ENCODE measurements around the gene SH3GL3. TPM values are rescaled to one million over a fixed set of nuclear protein-coding genes. Genes with fewer than 3 reads are reported as not detected.

SH3GL3 gene
- total RNA-seq, 2 experiments from 2014 or later, result not detected

DNA sequence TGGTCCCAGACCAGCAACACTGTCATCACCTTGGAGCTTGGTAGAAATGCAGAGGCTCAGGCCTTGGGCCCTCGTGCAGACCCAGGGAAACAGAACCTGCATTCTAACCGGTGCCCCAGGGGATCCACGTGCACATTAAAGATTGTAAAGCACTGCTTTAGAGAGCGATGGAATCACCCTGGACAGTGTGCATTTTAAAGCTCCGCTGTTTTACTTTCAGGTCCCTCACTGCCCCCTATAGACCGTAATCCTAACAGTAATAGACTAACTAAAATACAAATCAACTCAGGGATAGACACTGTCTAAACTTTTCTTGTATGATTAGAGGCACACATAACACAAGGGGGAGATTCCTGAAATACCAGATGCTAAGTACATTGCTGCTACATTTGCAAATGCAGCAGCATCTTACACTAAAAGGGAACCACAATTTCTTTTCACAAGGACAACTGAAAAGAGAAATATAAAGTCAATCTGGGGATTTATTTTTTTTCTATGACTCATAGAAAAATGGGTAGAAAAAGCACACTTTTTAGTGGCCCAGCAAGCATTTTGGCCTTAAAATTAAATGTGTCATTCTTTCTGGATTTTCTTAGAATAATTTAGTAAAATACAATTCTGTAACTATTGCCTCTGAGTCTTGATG is 10.5 kb upstream of the SH3GL3 start:
- no peak overlapping the region for H3K27ac Mint-ChIP-seq
- H3K4me1 Mint-ChIP-seq (ENCODE audit: low read depth), result no peaks in the 10 kb centered on the region
- H3K4me3 Mint-ChIP-seq, result no peak overlapping the region
- H3K9me3 Mint-ChIP-seq (ENCODE audit: insufficient read depth), result no peaks in the 10 kb centered on the region
- ATAC-seq (no peak), DNase-seq (no peak)
- ChIA-PET POLR2A (no interaction called here), CTCF (interaction anchor here (0.8 to 3.5 kb wide), 7 partner anchors 11 to 427 kb away, joined by 3 to 21 read pairs (median 5); partner anchors contain the start of gene SH3GL3)
- H3K36me3 Mint-ChIP-seq (ENCODE audit: low read depth), result no peaks in the 10 kb centered on the region
- peaks cover 10% of the 10 kb centered on the region for H3K27me3 Mint-ChIP-seq (ENCODE audit: low read depth)

- H3K27me3 Mint-ChIP-seq (ENCODE audit: low read depth), result peaks cover 26% of the 10 kb centered on the region
- peaks cover 9% of the 10 kb centered on the region for H3K4me1 Mint-ChIP-seq (ENCODE audit: low read depth)
- H3K9me3 Mint-ChIP-seq (ENCODE audit: insufficient read depth), result no peaks in the 10 kb centered on the region
- H3K4me3 Mint-ChIP-seq, result no peak overlapping the region
- ChIA-PET CTCF (no interaction called here), POLR2A (no interaction called here)
- DNase-seq, result no peak
- no peaks in the 10 kb centered on the region for H3K36me3 Mint-ChIP-seq (ENCODE audit: low read depth)
- ATAC-seq, result no peak
- no peak overlapping the region for H3K27ac Mint-ChIP-seq
Measured at GRCh38 chr15:83443076-83443847, 3.9 kb upstream of the SH3GL3 start.

- Mint-ChIP-seq H3K36me3 (ENCODE audit: low read depth) (no peaks in the 10 kb centered on the region), H3K27ac (no peak overlapping the region), H3K27me3 (ENCODE audit: low read depth) (peaks cover 38% of the 10 kb centered on the region), H3K9me3 (ENCODE audit: insufficient read depth) (no peaks in the 10 kb centered on the region), H3K4me3 (no peak overlapping the region), H3K4me1 (ENCODE audit: low read depth) (peaks cover 9% of the 10 kb centered on the region)
- DNase-seq (no peak), ATAC-seq (no peak)
- ChIA-PET POLR2A (no interaction called here), CTCF (no interaction called here)
Measured at GRCh38 chr15:83444936-83445335, 2.2 kb upstream of the SH3GL3 start.

DNA sequence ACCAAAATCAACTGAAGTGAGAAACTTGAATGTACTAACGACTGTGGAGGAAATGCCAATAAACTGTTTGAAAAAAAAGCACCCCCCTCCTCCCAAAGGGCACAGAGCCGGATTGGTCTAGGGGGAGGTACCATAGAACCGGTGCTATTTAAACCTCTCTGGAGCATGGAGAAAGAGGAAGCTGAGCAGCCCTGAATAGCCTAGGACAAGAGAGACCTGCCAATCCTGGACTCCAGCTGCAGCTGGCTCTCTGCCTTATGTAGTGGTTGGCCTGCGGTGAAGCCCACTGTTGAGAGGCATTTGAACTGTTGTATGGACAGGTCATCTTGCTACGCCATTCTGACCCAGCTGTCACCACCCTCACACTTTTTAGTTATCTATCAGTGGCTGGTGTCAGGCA is 1.5 kb upstream of the SH3GL3 start:
- DNase-seq (no peak), ATAC-seq (no peak)
- ChIA-PET CTCF (no interaction called here), POLR2A (no interaction called here)
- Mint-ChIP-seq H3K27me3 (ENCODE audit: low read depth) (peaks cover 43% of the 10 kb centered on the region), H3K36me3 (ENCODE audit: low read depth) (no peaks in the 10 kb centered on the region), H3K4me3 (no peak overlapping the region), H3K4me1 (ENCODE audit: low read depth) (peaks cover 9% of the 10 kb centered on the region), H3K9me3 (ENCODE audit: insufficient read depth) (no peaks in the 10 kb centered on the region), H3K27ac (no peak overlapping the region)

GRCh38 chr15:83446417-83446816 is 724 bp upstream of the SH3GL3 start:
- POLR2A ChIA-PET, result no interaction called here
- H3K36me3 Mint-ChIP-seq (ENCODE audit: low read depth), result no peaks in the 10 kb centered on the region
- CTCF ChIA-PET, result interaction anchor here (1.0 to 2.4 kb wide), 4 partner anchors 8 to 125 kb away, joined by 4 to 13 read pairs (median 5); no protein-coding TSS in a partner anchor
- H3K9me3 Mint-ChIP-seq (ENCODE audit: insufficient read depth), result no peaks in the 10 kb centered on the region
- H3K4me1 Mint-ChIP-seq (ENCODE audit: low read depth), result peaks cover 9% of the 10 kb centered on the region
- ATAC-seq (no peak), DNase-seq (no peak)
- H3K27ac Mint-ChIP-seq, result no peak overlapping the region
- peaks cover 43% of the 10 kb centered on the region for H3K27me3 Mint-ChIP-seq (ENCODE audit: low read depth)
- peak overlapping the region; percentile 64 for H3K4me3 Mint-ChIP-seq

DNA sequence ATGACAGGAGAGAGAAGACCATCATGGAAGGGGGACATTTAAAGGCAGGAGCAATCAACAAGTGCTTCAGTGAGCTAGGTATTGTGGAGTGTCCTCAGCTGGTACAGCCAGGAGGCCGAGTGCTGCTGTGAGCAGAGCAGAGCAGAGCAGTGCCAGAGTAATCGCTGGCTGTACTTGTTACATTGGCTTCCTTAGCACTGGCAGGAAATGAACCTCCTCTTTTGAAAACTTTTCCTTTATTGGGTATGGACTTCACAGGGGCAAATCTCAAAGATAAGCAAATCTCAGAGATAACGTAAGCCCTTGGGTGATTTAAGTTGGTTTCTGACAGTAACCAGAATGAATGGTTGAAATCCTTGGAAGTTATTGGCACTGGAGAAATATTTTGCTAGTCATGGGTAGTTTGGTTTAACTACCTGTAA is 2.1 kb downstream of the SH3GL3 start:
- ChIA-PET CTCF (interaction anchor here (0.7 kb wide), 1 partner anchor 202 kb away, joined by 3 read pairs; no protein-coding TSS in a partner anchor), POLR2A (no interaction called here)
- H3K4me1 Mint-ChIP-seq (ENCODE audit: low read depth), result peaks cover 9% of the 10 kb centered on the region
- no peak overlapping the region for H3K27ac Mint-ChIP-seq
- DNase-seq (no peak), ATAC-seq (no peak)
- peaks cover 43% of the 10 kb centered on the region for H3K27me3 Mint-ChIP-seq (ENCODE audit: low read depth)
- H3K9me3 Mint-ChIP-seq (ENCODE audit: insufficient read depth), result no peaks in the 10 kb centered on the region
- H3K36me3 Mint-ChIP-seq (ENCODE audit: low read depth), result no peaks in the 10 kb centered on the region
- no peak overlapping the region for H3K4me3 Mint-ChIP-seq

GRCh38 chr15:83449937-83450506 is 2.9 kb downstream of the SH3GL3 start:
- POLR2A ChIA-PET, result no interaction called here

GRCh38 chr15:83457149-83457548 is 10.0 kb downstream of the SH3GL3 start:
- Mint-ChIP-seq H3K9me3 (ENCODE audit: insufficient read depth) (no peaks in the 10 kb centered on the region), H3K27ac (no peak overlapping the region), H3K36me3 (ENCODE audit: low read depth) (no peaks in the 10 kb centered on the region), H3K4me3 (no peak overlapping the region), H3K4me1 (ENCODE audit: low read depth) (no peaks in the 10 kb centered on the region), H3K27me3 (ENCODE audit: low read depth) (peaks cover 2% of the 10 kb centered on the region)
- CTCF ChIA-PET, result no interaction called here
- ATAC-seq, result no peak
- DNase-seq, result no peak
- POLR2A ChIA-PET, result interaction anchor here (0.6 kb wide), 1 partner anchor 7 kb away, joined by 3 read pairs; no protein-coding TSS in a partner anchor

More at GRCh38 chr15:83449937-83450506, 2.9 kb downstream of the SH3GL3 start:
- CTCF ChIA-PET, result no interaction called here
- Mint-ChIP-seq H3K4me3 (no peak overlapping the region), H3K36me3 (ENCODE audit: low read depth) (no peaks in the 10 kb centered on the region), H3K9me3 (ENCODE audit: insufficient read depth) (no peaks in the 10 kb centered on the region), H3K27me3 (ENCODE audit: low read depth) (peaks cover 41% of the 10 kb centered on the region), H3K4me1 (ENCODE audit: low read depth) (peaks cover 9% of the 10 kb centered on the region), H3K27ac (no peak overlapping the region)
- DNase-seq, result no peak
- ATAC-seq, result no peak

GRCh38 chr15:83458381-83458780 is 11.2 kb downstream of the SH3GL3 start:
- POLR2A ChIA-PET, result no interaction called here
- Mint-ChIP-seq H3K9me3 (ENCODE audit: insufficient read depth) (no peaks in the 10 kb centered on the region), H3K36me3 (ENCODE audit: low read depth) (no peaks in the 10 kb centered on the region), H3K4me1 (ENCODE audit: low read depth) (no peaks in the 10 kb centered on the region), H3K27me3 (ENCODE audit: low read depth) (peaks cover 3% of the 10 kb centered on the region), H3K27ac (no peak overlapping the region), H3K4me3 (no peak overlapping the region)
- CTCF ChIA-PET, result interaction anchor here (0.7 to 1.2 kb wide), 2 partner anchors 22 to 210 kb away, joined by 3 read pairs; no protein-coding TSS in a partner anchor
- no peak for DNase-seq
- no peak for ATAC-seq

GRCh38 chr15:83462026-83462425 is 14.9 kb downstream of the SH3GL3 start:
- peaks cover 4% of the 10 kb centered on the region for H3K27me3 Mint-ChIP-seq (ENCODE audit: low read depth)
- no peaks in the 10 kb centered on the region for H3K36me3 Mint-ChIP-seq (ENCODE audit: low read depth)
- H3K27ac Mint-ChIP-seq, result no peak overlapping the region
- no peak overlapping the region for H3K4me3 Mint-ChIP-seq
- no peak for ATAC-seq
- no peak for DNase-seq
- ChIA-PET POLR2A (no interaction called here), CTCF (no interaction called here)
- H3K4me1 Mint-ChIP-seq (ENCODE audit: low read depth), result peaks cover 2% of the 10 kb centered on the region
- H3K9me3 Mint-ChIP-seq (ENCODE audit: insufficient read depth), result no peaks in the 10 kb centered on the region

GRCh38 chr15:83462953-83463433 is 15.9 kb downstream of the SH3GL3 start:
- Mint-ChIP-seq H3K9me3 (ENCODE audit: insufficient read depth) (no peaks in the 10 kb centered on the region), H3K4me3 (no peak overlapping the region), H3K36me3 (ENCODE audit: low read depth) (no peaks in the 10 kb centered on the region), H3K27me3 (ENCODE audit: low read depth) (peaks cover 4% of the 10 kb centered on the region), H3K4me1 (ENCODE audit: low read depth) (peaks cover 2% of the 10 kb centered on the region), H3K27ac (no peak overlapping the region)
- ATAC-seq (no peak), DNase-seq (no peak)
- ChIA-PET POLR2A (no interaction called here), CTCF (interaction anchor here (1.4 kb wide), 1 partner anchor 24 kb away, joined by 5 read pairs; no protein-coding TSS in a partner anchor)

GRCh38 chr15:83470887-83471286 is 23.7 kb downstream of the SH3GL3 start:
- Mint-ChIP-seq H3K4me3 (no peak overlapping the region), H3K4me1 (ENCODE audit: low read depth) (peaks cover under 1% of the 10 kb centered on the region), H3K9me3 (ENCODE audit: insufficient read depth) (no peaks in the 10 kb centered on the region), H3K27ac (no peak overlapping the region), H3K27me3 (ENCODE audit: low read depth) (peaks cover 3% of the 10 kb centered on the region), H3K36me3 (ENCODE audit: low read depth) (no peaks in the 10 kb centered on the region)
- ChIA-PET POLR2A (no interaction called here), CTCF (no interaction called here)
- no peak for ATAC-seq
- no peak for DNase-seq
